ENCODE data around the gene FOXC1. TPM values are rescaled to one million over a fixed set of nuclear protein-coding genes. Genes with fewer than 3 reads are reported as not detected.

FOXC1 gene
- total and polyA plus RNA-seq, 2 experiments from 2014 or later: 0.10 to 0.13 TPM

DNA sequence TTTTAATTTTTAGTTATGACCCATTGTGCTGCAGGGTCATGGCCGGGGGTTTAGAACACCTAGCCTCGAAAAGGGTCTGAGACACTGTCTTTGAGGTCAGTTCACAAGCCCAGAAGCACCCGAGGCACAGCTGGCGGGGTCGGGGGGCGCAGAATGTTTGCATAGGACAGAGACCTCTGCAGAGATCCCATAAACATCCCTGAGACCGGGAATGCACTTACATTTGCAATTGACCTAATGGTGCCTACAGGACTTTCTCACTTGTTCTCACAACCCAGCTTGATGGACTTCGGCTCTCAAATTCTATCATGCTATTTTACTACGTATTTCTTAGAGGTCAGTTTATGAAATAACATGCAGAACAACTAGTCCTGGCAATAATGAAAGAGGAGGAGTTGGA, 33.5 kb upstream of the FOXC1 start:
- no peak overlapping the region; the same call in 1 of the 2 replicates for H2AFZ ChIP-seq
- H3K9me2 ChIP-seq (ENCODE audit: insufficient read depth): no peaks in the 10 kb centered on the region
- H3K27ac Mint-ChIP-seq: no peak overlapping the region
- no peak for ATAC-seq
- no peaks in the 10 kb centered on the region for H3K27me3 ChIP-seq (ENCODE audit: insufficient read depth)
- H3K4me1 Mint-ChIP-seq: peaks cover 34% of the 10 kb centered on the region
- peaks cover 15% of the 10 kb centered on the region for H3K27me3 Mint-ChIP-seq (ENCODE audit: insufficient read depth, low read depth, poor library complexity)
- no peak for DNase-seq (ENCODE audit: low spot score)
- no peaks in the 10 kb centered on the region for H3K79me2 ChIP-seq (replicated peaks; ENCODE audit: insufficient read depth)
- no peak overlapping the region for H3K4me3 ChIP-seq
- H3K9me3 Mint-ChIP-seq: no peaks in the 10 kb centered on the region
- H3K4me3 Mint-ChIP-seq: no peak overlapping the region
- no peaks in the 10 kb centered on the region for H3K36me3 ChIP-seq (ENCODE audit: insufficient read depth)
- no peak for TF ChIP-seq STAT1 (IDR thresholded peaks at IDR 0.05; ENCODE audit: unreplicated experiment)
- no peak for TF ChIP-seq CREB1 (CRISPR knock-in tag; IDR thresholded peaks at IDR 0.05; ENCODE audit: low read depth)
- peaks cover 14% of the 10 kb centered on the region for H3K4me1 ChIP-seq (ENCODE audit: insufficient read depth)
- H3K4me2 ChIP-seq: no peak overlapping the region
- H3K27ac ChIP-seq (ENCODE audit: low read depth): no peak overlapping the region
- no peaks in the 10 kb centered on the region for H3F3A ChIP-seq (replicated peaks; ENCODE audit: low read depth)
- no peaks in the 10 kb centered on the region for H4K20me1 ChIP-seq (replicated peaks; ENCODE audit: insufficient read depth)
- H3K36me3 Mint-ChIP-seq (ENCODE audit: low read depth): no peaks in the 10 kb centered on the region

DNA sequence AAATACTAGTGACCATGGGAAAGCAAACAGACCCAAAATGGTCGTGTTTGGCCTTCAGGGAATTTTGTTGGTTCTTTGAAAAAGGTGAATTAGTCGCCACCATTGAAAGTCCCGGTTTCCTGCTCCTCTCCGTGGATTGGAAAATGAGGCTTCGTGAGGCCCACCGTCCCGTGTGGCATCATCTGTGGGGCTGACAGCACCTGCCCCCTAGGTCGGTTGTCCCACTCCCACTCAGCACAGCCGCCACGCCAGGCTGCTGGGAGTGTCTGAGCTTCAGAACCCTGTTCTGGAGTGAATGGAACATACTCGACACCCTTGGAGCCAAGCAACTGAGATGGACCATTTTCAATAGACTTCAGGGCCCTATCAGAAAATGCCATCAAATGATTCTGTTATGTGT, 33.0 kb upstream of the FOXC1 start:
- Mint-ChIP-seq H3K36me3 (ENCODE audit: low read depth) (no peaks in the 10 kb centered on the region), H3K9me3 (no peaks in the 10 kb centered on the region), H3K4me1 (peaks cover 34% of the 10 kb centered on the region), H3K27me3 (ENCODE audit: insufficient read depth, low read depth, poor library complexity) (peaks cover 15% of the 10 kb centered on the region), H3K27ac (no peak overlapping the region), H3K4me3 (no peak overlapping the region)
- no peak for DNase-seq (ENCODE audit: low spot score)
- H3F3A ChIP-seq (replicated peaks; ENCODE audit: low read depth): no peaks in the 10 kb centered on the region
- H3K4me1 ChIP-seq (ENCODE audit: insufficient read depth): peaks cover 14% of the 10 kb centered on the region
- H4K20me1 ChIP-seq (replicated peaks; ENCODE audit: insufficient read depth): no peaks in the 10 kb centered on the region
- no peak overlapping the region for H2AFZ ChIP-seq
- H3K4me3 ChIP-seq: no peak overlapping the region
- no peak for ATAC-seq
- H3K79me2 ChIP-seq (replicated peaks; ENCODE audit: insufficient read depth): no peaks in the 10 kb centered on the region
- H3K27me3 ChIP-seq (ENCODE audit: insufficient read depth): no peaks in the 10 kb centered on the region
- no peak overlapping the region for H3K4me2 ChIP-seq
- H3K9me2 ChIP-seq (ENCODE audit: insufficient read depth): no peaks in the 10 kb centered on the region
- H3K36me3 ChIP-seq (ENCODE audit: insufficient read depth): no peaks in the 10 kb centered on the region
- H3K27ac ChIP-seq (ENCODE audit: low read depth): no peak overlapping the region
- TF ChIP-seq NANOG (IDR thresholded peaks at IDR 0.05; ENCODE audit: borderline replicate concordance) (no peak), ZNF331 (CRISPR knock-in tag; IDR thresholded peaks at IDR 0.05; ENCODE audit: low read depth) (no peak), EZH2phosphoT487 (IDR thresholded peaks at IDR 0.05; ENCODE audit: unreplicated experiment) (no peak), CREB1 (CRISPR knock-in tag; IDR thresholded peaks at IDR 0.05; ENCODE audit: low read depth) (no peak), POLR2AphosphoS5 (IDR thresholded peaks at IDR 0.05; ENCODE audit: low read depth) (no peak)
- TF ChIP-seq, protein P1, sequence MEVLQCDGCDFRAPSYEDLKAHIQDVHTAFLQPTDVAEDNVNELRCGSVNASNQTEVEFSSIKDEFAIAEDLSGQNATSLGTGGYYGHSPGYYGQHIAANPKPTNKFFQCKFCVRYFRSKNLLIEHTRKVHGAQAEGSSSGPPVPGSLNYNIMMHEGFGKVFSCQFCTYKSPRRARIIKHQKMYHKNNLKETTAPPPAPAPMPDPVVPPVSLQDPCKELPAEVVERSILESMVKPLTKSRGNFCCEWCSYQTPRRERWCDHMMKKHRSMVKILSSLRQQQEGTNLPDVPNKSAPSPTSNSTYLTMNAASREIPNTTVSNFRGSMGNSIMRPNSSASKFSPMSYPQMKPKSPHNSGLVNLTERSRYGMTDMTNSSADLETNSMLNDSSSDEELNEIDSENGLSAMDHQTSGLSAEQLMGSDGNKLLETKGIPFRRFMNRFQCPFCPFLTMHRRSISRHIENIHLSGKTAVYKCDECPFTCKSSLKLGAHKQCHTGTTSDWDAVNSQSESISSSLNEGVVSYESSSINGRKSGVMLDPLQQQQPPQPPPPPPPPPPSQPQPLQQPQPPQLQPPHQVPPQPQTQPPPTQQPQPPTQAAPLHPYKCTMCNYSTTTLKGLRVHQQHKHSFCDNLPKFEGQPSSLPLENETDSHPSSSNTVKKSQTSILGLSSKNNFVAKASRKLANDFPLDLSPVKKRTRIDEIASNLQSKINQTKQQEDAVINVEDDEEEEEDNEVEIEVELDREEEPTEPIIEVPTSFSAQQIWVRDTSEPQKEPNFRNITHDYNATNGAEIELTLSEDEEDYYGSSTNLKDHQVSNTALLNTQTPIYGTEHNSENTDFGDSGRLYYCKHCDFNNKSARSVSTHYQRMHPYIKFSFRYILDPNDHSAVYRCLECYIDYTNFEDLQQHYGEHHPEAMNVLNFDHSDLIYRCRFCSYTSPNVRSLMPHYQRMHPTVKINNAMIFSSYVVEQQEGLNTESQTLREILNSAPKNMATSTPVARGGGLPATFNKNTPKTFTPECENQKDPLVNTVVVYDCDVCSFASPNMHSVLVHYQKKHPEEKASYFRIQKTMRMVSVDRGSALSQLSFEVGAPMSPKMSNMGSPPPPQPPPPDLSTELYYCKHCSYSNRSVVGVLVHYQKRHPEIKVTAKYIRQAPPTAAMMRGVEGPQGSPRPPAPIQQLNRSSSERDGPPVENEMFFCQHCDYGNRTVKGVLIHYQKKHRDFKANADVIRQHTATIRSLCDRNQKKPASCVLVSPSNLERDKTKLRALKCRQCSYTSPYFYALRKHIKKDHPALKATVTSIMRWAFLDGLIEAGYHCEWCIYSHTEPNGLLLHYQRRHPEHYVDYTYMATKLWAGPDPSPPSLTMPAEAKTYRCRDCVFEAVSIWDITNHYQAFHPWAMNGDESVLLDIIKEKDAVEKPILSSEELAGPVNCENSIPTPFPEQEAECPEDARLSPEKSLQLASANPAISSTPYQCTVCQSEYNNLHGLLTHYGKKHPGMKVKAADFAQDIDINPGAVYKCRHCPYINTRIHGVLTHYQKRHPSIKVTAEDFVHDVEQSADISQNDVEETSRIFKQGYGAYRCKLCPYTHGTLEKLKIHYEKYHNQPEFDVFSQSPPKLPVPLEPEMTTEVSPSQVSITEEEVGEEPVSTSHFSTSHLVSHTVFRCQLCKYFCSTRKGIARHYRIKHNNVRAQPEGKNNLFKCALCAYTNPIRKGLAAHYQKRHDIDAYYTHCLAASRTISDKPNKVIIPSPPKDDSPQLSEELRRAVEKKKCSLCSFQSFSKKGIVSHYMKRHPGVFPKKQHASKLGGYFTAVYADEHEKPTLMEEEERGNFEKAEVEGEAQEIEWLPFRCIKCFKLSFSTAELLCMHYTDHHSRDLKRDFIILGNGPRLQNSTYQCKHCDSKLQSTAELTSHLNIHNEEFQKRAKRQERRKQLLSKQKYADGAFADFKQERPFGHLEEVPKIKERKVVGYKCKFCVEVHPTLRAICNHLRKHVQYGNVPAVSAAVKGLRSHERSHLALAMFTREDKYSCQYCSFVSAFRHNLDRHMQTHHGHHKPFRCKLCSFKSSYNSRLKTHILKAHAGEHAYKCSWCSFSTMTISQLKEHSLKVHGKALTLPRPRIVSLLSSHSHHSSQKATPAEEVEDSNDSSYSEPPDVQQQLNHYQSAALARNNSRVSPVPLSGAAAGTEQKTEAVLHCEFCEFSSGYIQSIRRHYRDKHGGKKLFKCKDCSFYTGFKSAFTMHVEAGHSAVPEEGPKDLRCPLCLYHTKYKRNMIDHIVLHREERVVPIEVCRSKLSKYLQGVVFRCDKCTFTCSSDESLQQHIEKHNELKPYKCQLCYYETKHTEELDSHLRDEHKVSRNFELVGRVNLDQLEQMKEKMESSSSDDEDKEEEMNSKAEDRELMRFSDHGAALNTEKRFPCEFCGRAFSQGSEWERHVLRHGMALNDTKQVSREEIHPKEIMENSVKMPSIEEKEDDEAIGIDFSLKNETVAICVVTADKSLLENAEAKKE (CRISPR knock-in tag; IDR thresholded peaks at IDR 0.05): no peak
- TF ChIP-seq, protein P2, sequence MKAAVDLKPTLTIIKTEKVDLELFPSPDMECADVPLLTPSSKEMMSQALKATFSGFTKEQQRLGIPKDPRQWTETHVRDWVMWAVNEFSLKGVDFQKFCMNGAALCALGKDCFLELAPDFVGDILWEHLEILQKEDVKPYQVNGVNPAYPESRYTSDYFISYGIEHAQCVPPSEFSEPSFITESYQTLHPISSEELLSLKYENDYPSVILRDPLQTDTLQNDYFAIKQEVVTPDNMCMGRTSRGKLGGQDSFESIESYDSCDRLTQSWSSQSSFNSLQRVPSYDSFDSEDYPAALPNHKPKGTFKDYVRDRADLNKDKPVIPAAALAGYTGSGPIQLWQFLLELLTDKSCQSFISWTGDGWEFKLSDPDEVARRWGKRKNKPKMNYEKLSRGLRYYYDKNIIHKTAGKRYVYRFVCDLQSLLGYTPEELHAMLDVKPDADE (IDR thresholded peaks at IDR 0.05): no peak
- TF ChIP-seq, protein P3, sequence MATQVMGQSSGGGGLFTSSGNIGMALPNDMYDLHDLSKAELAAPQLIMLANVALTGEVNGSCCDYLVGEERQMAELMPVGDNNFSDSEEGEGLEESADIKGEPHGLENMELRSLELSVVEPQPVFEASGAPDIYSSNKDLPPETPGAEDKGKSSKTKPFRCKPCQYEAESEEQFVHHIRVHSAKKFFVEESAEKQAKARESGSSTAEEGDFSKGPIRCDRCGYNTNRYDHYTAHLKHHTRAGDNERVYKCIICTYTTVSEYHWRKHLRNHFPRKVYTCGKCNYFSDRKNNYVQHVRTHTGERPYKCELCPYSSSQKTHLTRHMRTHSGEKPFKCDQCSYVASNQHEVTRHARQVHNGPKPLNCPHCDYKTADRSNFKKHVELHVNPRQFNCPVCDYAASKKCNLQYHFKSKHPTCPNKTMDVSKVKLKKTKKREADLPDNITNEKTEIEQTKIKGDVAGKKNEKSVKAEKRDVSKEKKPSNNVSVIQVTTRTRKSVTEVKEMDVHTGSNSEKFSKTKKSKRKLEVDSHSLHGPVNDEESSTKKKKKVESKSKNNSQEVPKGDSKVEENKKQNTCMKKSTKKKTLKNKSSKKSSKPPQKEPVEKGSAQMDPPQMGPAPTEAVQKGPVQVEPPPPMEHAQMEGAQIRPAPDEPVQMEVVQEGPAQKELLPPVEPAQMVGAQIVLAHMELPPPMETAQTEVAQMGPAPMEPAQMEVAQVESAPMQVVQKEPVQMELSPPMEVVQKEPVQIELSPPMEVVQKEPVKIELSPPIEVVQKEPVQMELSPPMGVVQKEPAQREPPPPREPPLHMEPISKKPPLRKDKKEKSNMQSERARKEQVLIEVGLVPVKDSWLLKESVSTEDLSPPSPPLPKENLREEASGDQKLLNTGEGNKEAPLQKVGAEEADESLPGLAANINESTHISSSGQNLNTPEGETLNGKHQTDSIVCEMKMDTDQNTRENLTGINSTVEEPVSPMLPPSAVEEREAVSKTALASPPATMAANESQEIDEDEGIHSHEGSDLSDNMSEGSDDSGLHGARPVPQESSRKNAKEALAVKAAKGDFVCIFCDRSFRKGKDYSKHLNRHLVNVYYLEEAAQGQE (IDR thresholded peaks at IDR 0.05; ENCODE audit: unreplicated experiment): no peak
- TF ChIP-seq, protein P4, sequence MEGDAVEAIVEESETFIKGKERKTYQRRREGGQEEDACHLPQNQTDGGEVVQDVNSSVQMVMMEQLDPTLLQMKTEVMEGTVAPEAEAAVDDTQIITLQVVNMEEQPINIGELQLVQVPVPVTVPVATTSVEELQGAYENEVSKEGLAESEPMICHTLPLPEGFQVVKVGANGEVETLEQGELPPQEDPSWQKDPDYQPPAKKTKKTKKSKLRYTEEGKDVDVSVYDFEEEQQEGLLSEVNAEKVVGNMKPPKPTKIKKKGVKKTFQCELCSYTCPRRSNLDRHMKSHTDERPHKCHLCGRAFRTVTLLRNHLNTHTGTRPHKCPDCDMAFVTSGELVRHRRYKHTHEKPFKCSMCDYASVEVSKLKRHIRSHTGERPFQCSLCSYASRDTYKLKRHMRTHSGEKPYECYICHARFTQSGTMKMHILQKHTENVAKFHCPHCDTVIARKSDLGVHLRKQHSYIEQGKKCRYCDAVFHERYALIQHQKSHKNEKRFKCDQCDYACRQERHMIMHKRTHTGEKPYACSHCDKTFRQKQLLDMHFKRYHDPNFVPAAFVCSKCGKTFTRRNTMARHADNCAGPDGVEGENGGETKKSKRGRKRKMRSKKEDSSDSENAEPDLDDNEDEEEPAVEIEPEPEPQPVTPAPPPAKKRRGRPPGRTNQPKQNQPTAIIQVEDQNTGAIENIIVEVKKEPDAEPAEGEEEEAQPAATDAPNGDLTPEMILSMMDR (conservative IDR thresholded peaks at IDR 0.05; ENCODE audit: low read depth in 2 of 2): no peak
